Measurements from ENCODE around the gene PELO. TPM values are rescaled to one million over a fixed set of nuclear protein-coding genes. Genes with fewer than 3 reads are reported as not detected.
A peak's percentile ranks its signal among the peaks of the same experiment; 100 is the strongest.
"Not testable (repeated sequence)": the region's sequence is repeated elsewhere in the genome, so short reads cannot be mapped to it uniquely, and the experiment has no call there.

Gene PELO, protein sequence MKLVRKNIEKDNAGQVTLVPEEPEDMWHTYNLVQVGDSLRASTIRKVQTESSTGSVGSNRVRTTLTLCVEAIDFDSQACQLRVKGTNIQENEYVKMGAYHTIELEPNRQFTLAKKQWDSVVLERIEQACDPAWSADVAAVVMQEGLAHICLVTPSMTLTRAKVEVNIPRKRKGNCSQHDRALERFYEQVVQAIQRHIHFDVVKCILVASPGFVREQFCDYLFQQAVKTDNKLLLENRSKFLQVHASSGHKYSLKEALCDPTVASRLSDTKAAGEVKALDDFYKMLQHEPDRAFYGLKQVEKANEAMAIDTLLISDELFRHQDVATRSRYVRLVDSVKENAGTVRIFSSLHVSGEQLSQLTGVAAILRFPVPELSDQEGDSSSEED
- 10 to 100 TPM in 6 of 8 experiments, 1 to 10 TPM in 2; 8.5 to 42.3 (median 15.8) TPM for total RNA-seq

DNA sequence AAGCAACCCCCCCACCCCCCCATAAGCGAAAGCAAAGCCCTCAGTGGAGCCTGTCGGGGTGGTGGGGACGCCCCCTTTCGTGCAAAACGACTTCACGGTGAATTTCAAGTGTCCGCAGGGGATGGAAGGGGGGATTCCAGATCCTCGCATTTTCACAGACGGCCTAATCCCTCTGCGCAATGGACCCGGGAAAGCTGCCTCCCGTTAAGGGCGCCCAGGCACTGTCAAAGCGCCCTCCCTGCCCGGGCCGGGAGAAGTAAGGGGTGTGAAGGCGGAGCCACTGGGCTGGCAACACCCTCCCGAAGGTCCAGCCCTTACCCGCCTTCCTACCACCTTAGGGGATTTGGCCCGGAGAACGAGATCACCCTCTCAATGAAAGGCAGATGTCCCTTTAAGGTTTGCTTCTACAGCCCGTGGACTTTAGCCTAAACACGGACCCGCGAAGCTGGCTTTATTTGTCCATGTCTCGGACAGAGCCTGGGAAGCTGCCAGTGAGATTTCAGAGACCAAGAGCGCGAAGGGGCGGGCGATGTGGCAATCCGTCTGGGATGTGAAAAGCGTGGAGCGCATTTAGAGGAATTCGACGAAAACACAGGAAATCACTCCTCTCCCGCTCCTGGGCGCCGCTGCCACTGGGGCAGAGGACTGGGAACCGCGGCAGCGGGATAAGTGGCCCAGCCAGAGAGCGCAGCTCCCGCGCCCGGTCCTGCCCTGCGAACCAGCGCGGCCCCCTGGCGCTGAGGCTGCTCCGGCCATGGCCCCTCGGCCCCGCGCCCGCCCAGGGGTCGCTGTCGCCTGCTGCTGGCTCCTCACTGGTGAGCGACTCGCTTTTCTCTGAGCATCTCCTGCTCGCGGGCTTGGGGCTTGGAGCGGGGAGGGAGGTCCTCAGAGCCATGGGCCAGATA, at the start of gene PELO, which contains the start of gene ITGA1:
Gene PELO, plus strand, starts transcription at position 317 of the 905 bp plus-strand sequence. CDS start 12,479 bp downstream, outside the sequence.
Gene ITGA1, plus strand, starts transcription at position 317 of the 905 bp plus-strand sequence. Its CDS starts 438 bp downstream, at position 755.
- H3K4me3 ChIP-seq: peak within 1 kb of the TSS; percentile 32 to 43 (median 39)
- WGBS, 10 experiments: 0 to 9% (median 0%) methylated on average over 1 to 8 of the region's 61 CpGs; no CpG with 5 or more reads in 5 of the 10 experiments
- peak within 1 kb of the TSS in 1 of 2 donors; percentile 4 for H3K27ac ChIP-seq
- ATAC-seq (replicated peaks in 6 of 8): peak; percentile 70 to 97 (median 92)
- in situ Hi-C loops (cut with MboI; ENCODE audit: low pct_unique_long_range_greater_than_20kb in 2 of 9, low sequenced_read_pairs in 9 of 9, unreplicated experiment in 9 of 9): loop anchor here in 1 of 9 experiments (25.0 kb wide), 1 partner anchor 101 kb away; no protein-coding TSS in a partner anchor
- H3K4me1 ChIP-seq (replicated peaks in 1 of 2): peaks cover 0 to 2% of the 10 kb centered on the region in 2 donors

- peak in 2 of 8 experiments; percentile 15 for ATAC-seq (replicated peaks in 6 of 8)
- H3K27ac ChIP-seq: no peak overlapping the region
- H3K4me1 ChIP-seq (replicated peaks in 1 of 2): no peaks in the 10 kb centered on the region
- in situ Hi-C loops (cut with MboI; ENCODE audit: low pct_unique_long_range_greater_than_20kb in 2 of 9, low sequenced_read_pairs in 9 of 9, unreplicated experiment in 9 of 9): no loop called here
- H3K4me3 ChIP-seq: no peak overlapping the region
These were observed 49.6 kb upstream of the PELO start for GRCh38 chr5:52738095-52738506.

DNA sequence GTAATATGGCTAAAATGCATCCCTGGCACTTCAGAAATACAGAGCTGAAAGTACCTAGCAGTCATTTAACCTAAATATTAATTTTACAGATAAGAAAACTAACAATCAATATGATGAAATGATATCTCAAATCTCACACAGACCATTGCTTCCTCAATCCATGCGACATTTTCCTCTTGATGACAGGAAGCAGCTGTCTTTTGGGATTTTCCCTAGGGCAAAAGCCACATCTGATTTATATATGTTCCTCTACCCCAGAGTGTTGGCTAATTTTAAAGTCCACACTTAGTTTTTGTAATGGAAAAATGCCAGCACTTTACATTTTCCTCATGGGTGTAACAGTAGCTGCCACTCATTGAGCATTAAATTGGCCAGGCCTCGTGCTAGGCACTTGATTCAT, 47.7 kb upstream of the PELO start:
- ATAC-seq (replicated peaks in 6 of 8): no peak
- Histone ChIP-seq H3K4me1 (replicated peaks in 1 of 2) (no peaks in the 10 kb centered on the region), H3K4me3 (no peak overlapping the region), H3K27ac (no peak overlapping the region)
- in situ Hi-C loops (cut with MboI; ENCODE audit: low pct_unique_long_range_greater_than_20kb in 2 of 9, low sequenced_read_pairs in 9 of 9, unreplicated experiment in 9 of 9): no loop called here
- WGBS, 10 experiments: 0 to 94% (median 62%) methylated on average over 1 to 2 of the region's 2 CpGs; no CpG with 5 or more reads in 4 of the 10 experiments

DNA sequence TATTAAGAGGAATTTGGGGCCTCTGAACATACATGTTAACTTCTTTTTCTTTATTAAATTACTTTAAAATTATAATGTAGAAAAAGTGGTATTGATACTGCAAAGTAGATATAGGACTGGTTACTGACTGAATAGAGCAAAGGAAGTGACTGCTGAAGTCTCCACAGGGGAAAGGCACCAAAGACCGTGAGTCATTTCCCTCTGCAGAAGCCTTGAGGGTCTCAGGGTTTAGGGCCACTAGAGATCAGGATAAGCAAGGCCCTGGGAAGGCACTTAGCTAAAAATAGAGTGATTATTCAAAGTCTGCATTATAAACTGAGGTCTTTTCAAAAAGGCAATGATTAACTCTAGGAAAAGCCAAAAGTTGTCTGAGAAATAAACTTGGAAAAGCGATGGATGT, 44.7 kb upstream of the PELO start:
- ATAC-seq (replicated peaks in 6 of 8): no peak

DNA sequence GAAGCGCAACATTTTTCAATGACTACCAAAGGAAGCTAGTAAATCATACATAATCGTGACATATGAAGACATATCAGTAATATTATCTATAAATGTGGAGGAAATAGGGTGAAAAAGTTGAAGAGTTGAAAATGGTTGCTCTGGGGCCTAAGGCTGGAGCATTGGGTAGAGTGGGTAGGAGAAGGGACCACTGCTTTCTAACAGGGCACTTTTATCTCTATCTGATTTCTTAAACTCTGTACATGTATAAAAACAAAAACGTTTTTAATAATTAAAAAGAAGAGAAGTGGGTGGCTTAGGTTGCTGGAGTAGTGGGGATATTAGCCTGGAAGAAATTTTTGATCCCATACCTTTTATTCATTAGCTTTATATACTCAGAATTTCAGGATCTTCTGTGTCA, 44.2 kb upstream of the PELO start:
- H3K27ac ChIP-seq: no peak overlapping the region
- in situ Hi-C loops (cut with MboI; ENCODE audit: low pct_unique_long_range_greater_than_20kb in 2 of 9, low sequenced_read_pairs in 9 of 9, unreplicated experiment in 9 of 9): no loop called here
- 25 to 81% (median 66%) methylated on average over 1 to 3 of the region's 3 CpGs for WGBS, 10 experiments
- H3K4me1 ChIP-seq (replicated peaks in 1 of 2): no peaks in the 10 kb centered on the region
- H3K4me3 ChIP-seq: no peak overlapping the region
- ATAC-seq (replicated peaks in 6 of 8): no peak

More for the DNA sequence above, 44.7 kb upstream of the PELO start:
- Histone ChIP-seq H3K4me1 (replicated peaks in 1 of 2) (no peaks in the 10 kb centered on the region), H3K4me3 (no peak overlapping the region), H3K27ac (no peak overlapping the region)
- WGBS, 10 experiments: 69 to 100% (median 80%) methylated on average over 1 to 2 of the region's 2 CpGs
- in situ Hi-C loops (cut with MboI; ENCODE audit: low pct_unique_long_range_greater_than_20kb in 2 of 9, low sequenced_read_pairs in 9 of 9, unreplicated experiment in 9 of 9): no loop called here

DNA sequence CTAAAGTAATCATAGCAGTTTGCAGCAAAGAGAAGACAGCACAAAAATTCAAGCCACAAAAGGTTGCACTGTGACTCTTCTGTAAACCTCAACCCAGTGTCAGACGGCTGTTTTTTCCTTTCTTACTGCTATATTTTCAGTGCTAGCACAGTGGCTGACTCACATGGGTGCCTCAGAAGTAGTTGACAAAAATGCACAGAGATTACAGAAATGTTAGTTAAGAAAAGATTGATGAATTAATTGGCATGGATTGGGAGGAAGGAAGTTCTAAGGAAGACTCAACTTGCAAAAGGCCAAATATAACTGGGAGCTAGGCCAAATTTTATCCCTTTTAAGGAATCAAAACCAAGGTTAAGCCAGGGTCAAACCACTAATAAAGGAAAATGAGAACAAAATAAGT, 43.7 kb upstream of the PELO start:
- H3K27ac ChIP-seq: no peak overlapping the region
- 17 to 100% (median 52%) methylated on average over 1 of the region's 1 CpG; no CpG with 5 or more reads in 2 of the 10 experiments for WGBS, 10 experiments
- H3K4me3 ChIP-seq: no peak overlapping the region
- no peaks in the 10 kb centered on the region for H3K4me1 ChIP-seq (replicated peaks in 1 of 2)
- ATAC-seq (replicated peaks in 6 of 8): peak in 1 of 8 experiments; percentile 40
- in situ Hi-C loops (cut with MboI; ENCODE audit: low pct_unique_long_range_greater_than_20kb in 2 of 9, low sequenced_read_pairs in 9 of 9, unreplicated experiment in 9 of 9): no loop called here

GRCh38 chr5:52744867-52745458, 42.8 kb upstream of the PELO start:
- H3K4me1 ChIP-seq (replicated peaks in 1 of 2); in situ Hi-C loops (cut with MboI; ENCODE audit: low pct_unique_long_range_greater_than_20kb in 2 of 9, low sequenced_read_pairs in 9 of 9, unreplicated experiment in 9 of 9); H3K4me3 ChIP-seq; H3K27ac ChIP-seq; ATAC-seq (replicated peaks in 6 of 8): not testable (repeated sequence)
- WGBS, 10 experiments: 71 to 100% (median 92%) methylated on average over 1 to 2 of the region's 2 CpGs; no CpG with 5 or more reads in 4 of the 10 experiments

DNA sequence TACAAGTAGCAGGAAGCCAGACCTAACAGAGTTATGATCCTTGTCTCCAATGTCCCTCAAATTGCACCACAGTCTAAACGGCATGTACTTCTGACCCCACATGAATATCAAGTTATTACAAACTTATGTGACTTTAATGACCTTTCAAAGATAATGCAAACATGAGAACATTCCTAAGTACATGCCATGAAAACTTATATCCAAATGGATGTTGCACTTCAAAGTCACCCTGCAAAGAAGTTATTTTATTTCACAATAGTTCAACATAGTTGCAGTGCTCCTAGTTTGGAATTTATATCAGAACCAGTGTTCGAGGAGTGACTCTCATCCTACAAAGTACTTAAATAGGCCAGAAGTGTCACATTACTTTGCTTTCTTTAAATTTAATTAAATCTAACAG, 41.2 kb upstream of the PELO start:
- in situ Hi-C loops (cut with MboI; ENCODE audit: low pct_unique_long_range_greater_than_20kb in 2 of 9, low sequenced_read_pairs in 9 of 9, unreplicated experiment in 9 of 9): no loop called here
- no peak for ATAC-seq (replicated peaks in 6 of 8)
- no peak overlapping the region for H3K27ac ChIP-seq
- 50 to 100% (median 76%) methylated on average over 1 to 2 of the region's 2 CpGs; no CpG with 5 or more reads in 3 of the 10 experiments for WGBS, 10 experiments
- H3K4me3 ChIP-seq: no peak overlapping the region
- H3K4me1 ChIP-seq (replicated peaks in 1 of 2): no peaks in the 10 kb centered on the region

DNA sequence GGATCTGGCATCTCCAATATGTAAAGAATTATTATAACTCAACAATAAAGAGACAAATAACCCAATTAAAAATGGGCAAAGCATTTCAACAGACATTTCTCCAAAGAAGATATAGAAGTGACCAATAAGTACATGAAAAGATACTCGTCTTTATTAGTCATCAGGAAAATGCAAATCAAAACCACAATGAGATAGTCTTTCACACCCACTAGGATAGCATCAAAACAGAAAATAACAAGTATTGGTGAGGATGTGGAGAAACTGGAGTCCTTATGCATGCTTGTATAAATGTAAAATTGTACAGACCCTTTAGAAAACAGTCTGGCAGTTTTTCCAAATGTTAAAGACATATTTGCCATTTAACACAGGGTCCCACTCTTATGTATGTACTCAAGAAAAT, 39.1 kb upstream of the PELO start:
- in situ Hi-C loops (cut with MboI; ENCODE audit: low pct_unique_long_range_greater_than_20kb in 2 of 9, low sequenced_read_pairs in 9 of 9, unreplicated experiment in 9 of 9): no loop called here
- no peaks in the 10 kb centered on the region for H3K4me1 ChIP-seq (replicated peaks in 1 of 2)
- no peak overlapping the region for H3K27ac ChIP-seq
- ATAC-seq (replicated peaks in 6 of 8): peak in 2 of 8 experiments; percentile 78 to 79
- WGBS, 10 experiments: 0 to 86% (median 38%) methylated on average over 1 of the region's 1 CpG; no CpG with 5 or more reads in 1 of the 10 experiments
- no peak overlapping the region for H3K4me3 ChIP-seq

- in situ Hi-C loops (cut with MboI; ENCODE audit: low pct_unique_long_range_greater_than_20kb in 2 of 9, low sequenced_read_pairs in 9 of 9, unreplicated experiment in 9 of 9): no loop called here
- Histone ChIP-seq H3K27ac (no peak overlapping the region), H3K4me1 (replicated peaks in 1 of 2) (no peaks in the 10 kb centered on the region), H3K4me3 (no peak overlapping the region)
- peak in 3 of 8 experiments; percentile 66 to 74 (median 68) for ATAC-seq (replicated peaks in 6 of 8)
These were observed 38.0 kb upstream of the PELO start for GRCh38 chr5:52749666-52750065.

DNA sequence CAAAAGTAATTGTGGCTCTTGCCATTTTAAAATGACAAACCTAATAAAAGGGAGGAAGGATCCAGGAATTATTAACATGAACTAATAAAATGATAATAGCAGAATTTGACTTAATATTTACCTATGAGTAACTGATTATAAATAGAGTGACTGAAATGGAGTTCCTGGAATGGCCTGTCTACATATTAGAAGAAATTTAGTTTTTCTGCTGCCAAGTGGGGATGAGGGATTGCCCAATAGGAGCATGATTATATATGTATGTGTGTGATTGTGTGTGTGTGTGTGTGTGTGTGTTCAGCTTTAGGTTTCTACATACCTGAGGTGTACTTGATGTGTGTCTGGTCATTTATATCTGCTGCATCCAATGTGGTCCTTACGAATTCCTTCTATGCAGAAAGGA, 36.6 kb upstream of the PELO start:
- in situ Hi-C loops (cut with MboI; ENCODE audit: low pct_unique_long_range_greater_than_20kb in 2 of 9, low sequenced_read_pairs in 9 of 9, unreplicated experiment in 9 of 9): no loop called here
- Histone ChIP-seq H3K4me3 (no peak overlapping the region), H3K27ac (no peak overlapping the region), H3K4me1 (replicated peaks in 1 of 2) (no peaks in the 10 kb centered on the region)
- ATAC-seq (replicated peaks in 6 of 8): no peak
- WGBS, 10 experiments: 71 to 100% (median 89%) methylated on average over 1 of the region's 1 CpG; no CpG with 5 or more reads in 5 of the 10 experiments

- Histone ChIP-seq H3K27ac (no peak overlapping the region), H3K4me1 (replicated peaks in 1 of 2) (no peaks in the 10 kb centered on the region), H3K4me3 (no peak overlapping the region)
- ATAC-seq (replicated peaks in 6 of 8): no peak
- WGBS, 10 experiments: 83 to 100% (median 90%) methylated on average over 1 to 2 of the region's 2 CpGs; no CpG with 5 or more reads in 3 of the 10 experiments
- in situ Hi-C loops (cut with MboI; ENCODE audit: low pct_unique_long_range_greater_than_20kb in 2 of 9, low sequenced_read_pairs in 9 of 9, unreplicated experiment in 9 of 9): no loop called here
These were observed 33.7 kb upstream of the PELO start for GRCh38 chr5:52754051-52754450.
